Testis (tissue), 3 donors: ENCODE measurements around the gene MED23. TPM values are rescaled to one million over a fixed set of nuclear protein-coding genes. Genes with fewer than 3 reads are reported as not detected.

Source experiments
- DNase-seq: peaks from one replicate; pipeline ENCODE4 v3.0.0-alpha.2; 2019
- H3K27ac ChIP-seq, 2 donors: fragments of 200-600 bp; sonication (generic); one replicate each; pipeline ENCODE4 v1.5.1; 2019
- H3K27me3 ChIP-seq: fragments of 200-600 bp; sonication (generic); one replicate; pipeline ENCODE4 v1.5.1; 2019
- H3K36me3 ChIP-seq: fragments of 200-600 bp; sonication (generic); one replicate; pipeline ENCODE4 v1.5.1; 2017; ENCODE audit warnings: low read depth; ENCODE audit errors: missing control alignments
- H3K4me1 ChIP-seq: fragments of 200-600 bp; sonication (generic); one replicate; pipeline ENCODE4 v1.5.1; 2019
- H3K4me3 ChIP-seq, 2 donors: fragments of 200-600 bp; sonication (generic); one replicate each; pipeline ENCODE4 v1.5.1; 2017 to 2019
- H3K9me3 ChIP-seq: fragments of 200-600 bp; sonication (generic); one replicate; pipeline ENCODE4 v1.5.1; 2017
- POLR2A ChIP-seq: fragments of 450-650 bp; IDR thresholded peaks from one replicate; pipeline ENCODE4 v1.6.1; 2017; ENCODE audit warnings: antibody characterized with exemption, mild to moderate bottlenecking, moderate library complexity
- WGBS, 2 donors: methylation state at CpG; one replicate each; pipeline ENCODE4 v1.1.5; 2018; 5-methylcytosine and 5-hydroxymethylcytosine counted together
- intact Hi-C: fragments of 100-400 bp; cut with DNase I; formaldehyde crosslinking; loops from one replicate; pipeline ENCODE4 v1.15.1; 2023; ENCODE audit warnings: low total_unique reads
- polyA plus RNA-seq: library from polyadenylated mRNA; stranded (reverse); fragments of 350-450 nt; fragmentation: Illumina TruSeq; extraction: RNeasy Lipid Tissue Mini Kit (QIAGEN cat#74804); gene quantifications from one replicate; pipeline ENCODE4 v1.2.3, GENCODE V29; 2014; ENCODE audit warnings: low read depth, low replicate concordance; ENCODE audit not compliant: insufficient read depth
- total RNA-seq, 2 donors: library from RNA; depleted of rRNA; stranded (reverse); fragments of >200 nt; gene quantifications; one replicate each; pipeline ENCODE4 v1.2.3, GENCODE V29; 2016
- TF ChIP-seq, protein P1 (sequence below), 3 experiments: fragments of 450-650 bp in 2 of 3; fragments of 200-600 bp in 1 of 3; sonication (generic) in 1 of 3; IDR thresholded peaks; one replicate each; pipeline ENCODE4 v1.5.1; 2016 to 2019; ENCODE audit warnings: antibody characterized with exemption in 3 of 3, mild to moderate bottlenecking in 2 of 3, moderate library complexity in 1 of 3

Gene MED23
- total and polyA plus RNA-seq, 3 donors from 2014 or later, result 24.4 to 42.1 (median 39.8) TPM

GRCh38 chr6:131651782-131652181, 23.7 kb upstream of the MED23 start:
- H3K4me3 ChIP-seq, result no peak overlapping the region
- H3K27ac ChIP-seq, result no peak overlapping the region
- H3K27me3 ChIP-seq, result no peaks in the 10 kb centered on the region
- TF ChIP-seq POLR2A, result no peak
- TF ChIP-seq, protein P1, sequence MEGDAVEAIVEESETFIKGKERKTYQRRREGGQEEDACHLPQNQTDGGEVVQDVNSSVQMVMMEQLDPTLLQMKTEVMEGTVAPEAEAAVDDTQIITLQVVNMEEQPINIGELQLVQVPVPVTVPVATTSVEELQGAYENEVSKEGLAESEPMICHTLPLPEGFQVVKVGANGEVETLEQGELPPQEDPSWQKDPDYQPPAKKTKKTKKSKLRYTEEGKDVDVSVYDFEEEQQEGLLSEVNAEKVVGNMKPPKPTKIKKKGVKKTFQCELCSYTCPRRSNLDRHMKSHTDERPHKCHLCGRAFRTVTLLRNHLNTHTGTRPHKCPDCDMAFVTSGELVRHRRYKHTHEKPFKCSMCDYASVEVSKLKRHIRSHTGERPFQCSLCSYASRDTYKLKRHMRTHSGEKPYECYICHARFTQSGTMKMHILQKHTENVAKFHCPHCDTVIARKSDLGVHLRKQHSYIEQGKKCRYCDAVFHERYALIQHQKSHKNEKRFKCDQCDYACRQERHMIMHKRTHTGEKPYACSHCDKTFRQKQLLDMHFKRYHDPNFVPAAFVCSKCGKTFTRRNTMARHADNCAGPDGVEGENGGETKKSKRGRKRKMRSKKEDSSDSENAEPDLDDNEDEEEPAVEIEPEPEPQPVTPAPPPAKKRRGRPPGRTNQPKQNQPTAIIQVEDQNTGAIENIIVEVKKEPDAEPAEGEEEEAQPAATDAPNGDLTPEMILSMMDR (IDR thresholded peaks at IDR 0.05), result no peak
- H3K36me3 ChIP-seq, result no peaks in the 10 kb centered on the region
- no peaks in the 10 kb centered on the region for H3K4me1 ChIP-seq
- no peak for DNase-seq
- no peaks in the 10 kb centered on the region for H3K9me3 ChIP-seq
- intact Hi-C loops, result no loop called here

GRCh38 chr6:131646249-131646670, 18.2 kb upstream of the MED23 start:
- H3K36me3 ChIP-seq, result no peaks in the 10 kb centered on the region
- TF ChIP-seq POLR2A, result no peak
- TF ChIP-seq, protein P1 (IDR thresholded peaks at IDR 0.05), result no peak
- intact Hi-C loops, result no loop called here
- no peak overlapping the region for H3K27ac ChIP-seq
- no peak overlapping the region for H3K4me3 ChIP-seq
- H3K27me3 ChIP-seq, result no peaks in the 10 kb centered on the region
- H3K9me3 ChIP-seq, result no peaks in the 10 kb centered on the region
- H3K4me1 ChIP-seq, result no peaks in the 10 kb centered on the region
- no peak for DNase-seq

- Histone ChIP-seq H3K4me1 (no peaks in the 10 kb centered on the region), H3K36me3 (no peaks in the 10 kb centered on the region), H3K27me3 (no peaks in the 10 kb centered on the region), H3K27ac (no peak overlapping the region), H3K4me3 (no peak overlapping the region), H3K9me3 (no peaks in the 10 kb centered on the region)
- TF ChIP-seq, protein P1 (IDR thresholded peaks at IDR 0.05), result no peak
- no peak for TF ChIP-seq POLR2A
- intact Hi-C loops, result no loop called here
- no peak for DNase-seq
- 73 to 92% methylated on average over 2 of the region's 2 CpGs for WGBS, 2 donors
Observed at GRCh38 chr6:131645846-131646245, 17.8 kb upstream of the MED23 start.

DNA sequence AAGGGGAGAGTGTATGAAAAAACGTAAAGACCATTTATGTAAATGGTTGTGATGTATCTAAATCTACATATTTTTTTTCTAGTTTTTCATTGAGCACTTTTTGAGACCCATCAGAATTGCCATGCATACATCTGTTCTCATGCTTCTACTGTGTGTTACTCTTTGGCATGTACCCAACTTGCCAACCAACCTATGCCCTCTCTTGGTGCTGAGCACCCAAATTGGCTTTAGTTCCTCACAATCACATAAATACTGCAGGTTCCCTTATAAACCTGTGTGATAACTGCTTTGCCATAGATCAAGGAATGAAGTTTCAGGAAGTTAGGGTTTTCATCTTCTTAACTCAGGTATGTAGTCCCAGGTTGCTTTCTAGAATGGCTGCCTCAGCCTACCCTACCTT, 16.9 kb upstream of the MED23 start:
- no peaks in the 10 kb centered on the region for H3K27me3 ChIP-seq
- no peak for DNase-seq
- no peaks in the 10 kb centered on the region for H3K36me3 ChIP-seq
- H3K4me3 ChIP-seq, result no peak overlapping the region
- no peaks in the 10 kb centered on the region for H3K4me1 ChIP-seq
- TF ChIP-seq, protein P1 (IDR thresholded peaks at IDR 0.05), result no peak
- no peak for TF ChIP-seq POLR2A
- 67 to 96% methylated on average over 1 of the region's 1 CpG for WGBS, 2 donors
- intact Hi-C loops, result no loop called here
- no peaks in the 10 kb centered on the region for H3K9me3 ChIP-seq
- no peak overlapping the region for H3K27ac ChIP-seq

GRCh38 chr6:131643855-131644460, 15.9 kb upstream of the MED23 start:
- Histone ChIP-seq H3K36me3 (no peaks in the 10 kb centered on the region), H3K4me3 (no peak overlapping the region), H3K4me1 (no peaks in the 10 kb centered on the region), H3K9me3 (no peaks in the 10 kb centered on the region), H3K27ac (no peak overlapping the region), H3K27me3 (no peaks in the 10 kb centered on the region)
- no peak for TF ChIP-seq POLR2A
- TF ChIP-seq, protein P1 (IDR thresholded peaks at IDR 0.05), result no peak
- intact Hi-C loops, result no loop called here
- 70 to 72% methylated on average over 2 of the region's 2 CpGs for WGBS, 2 donors
- no peak for DNase-seq
